GM23338 (cell line): Measurements from ENCODE around the gene UBL3. TPM values are rescaled to one million over a fixed set of nuclear protein-coding genes. Genes with fewer than 3 reads are reported as not detected.

Experiments
- ATAC-seq: fragments of 200-7000 bp; cut with Tn5 transposase; 3 replicates; pipeline ENCODE4 v1.9.1; 2020
- DNase-seq: peaks from one replicate; pipeline ENCODE4 v3.0.0-alpha.2; 2015; ENCODE audit warnings: low spot score
- H2AFZ ChIP-seq: fragments of 200-600 bp; sonication (generic); 2 replicates; pipeline ENCODE4 v1.8.0; 2016; ENCODE audit warnings: antibody characterized with exemption, mild to moderate bottlenecking, moderate library complexity
- H3F3A ChIP-seq: fragments of 200-600 bp; sonication (generic); replicated peaks from 2 replicates; pipeline ENCODE4 v1.8.0; 2017; ENCODE audit warnings: antibody characterized with exemption, mixed run types, low read depth
- H3K27ac ChIP-seq: fragments of 200-600 bp; sonication (generic); 2 replicates; pipeline ENCODE4 v1.6.1; 2016; ENCODE audit warnings: low read depth
- H3K27me3 ChIP-seq: fragments of 200-600 bp; sonication (generic); 2 replicates; pipeline ENCODE4 v1.8.0; 2016; ENCODE audit warnings: mild to moderate bottlenecking, mixed run types, moderate library complexity; ENCODE audit not compliant: insufficient read depth
- H3K36me3 ChIP-seq: fragments of 200-600 bp; sonication (generic); 2 replicates; pipeline ENCODE4 v1.8.0; 2016; ENCODE audit warnings: mild to moderate bottlenecking; ENCODE audit not compliant: insufficient read depth
- H3K4me1 ChIP-seq: fragments of 200-600 bp; sonication (generic); 2 replicates; pipeline ENCODE4 v1.8.0; 2016; ENCODE audit warnings: mild to moderate bottlenecking, moderate library complexity; ENCODE audit not compliant: insufficient read depth
- H3K4me2 ChIP-seq: fragments of 200-600 bp; sonication (generic); 2 replicates; pipeline ENCODE4 v1.7.1; 2017; ENCODE audit warnings: mixed run types
- H3K4me3 ChIP-seq: fragments of 200-600 bp; sonication (generic); 2 replicates; pipeline ENCODE4 v1.6.1; 2016; ENCODE audit warnings: mixed run types
- H3K79me2 ChIP-seq: fragments of 200-600 bp; sonication (generic); replicated peaks from 2 replicates; pipeline ENCODE4 v1.8.0; 2017; ENCODE audit warnings: mild to moderate bottlenecking; ENCODE audit not compliant: insufficient read depth
- H3K9me2 ChIP-seq: fragments of 200-600 bp; sonication (generic); 2 replicates; pipeline ENCODE4 v1.8.0; 2017; ENCODE audit not compliant: insufficient read depth
- H4K20me1 ChIP-seq: fragments of 200-600 bp; sonication (generic); replicated peaks from 2 replicates; pipeline ENCODE4 v1.8.0; 2017; ENCODE audit warnings: mild to moderate bottlenecking; ENCODE audit not compliant: insufficient read depth
- H3K27ac Mint-ChIP-seq: 2 replicates; pipeline ENCODE4 v1.8.0; 2020; ENCODE audit warnings: inconsistent platforms, mild to moderate bottlenecking, moderate library complexity, mixed read lengths
- H3K27me3 Mint-ChIP-seq: 3 replicates; pipeline ENCODE4 v1.8.0; 2022; ENCODE audit warnings: low read depth, mild to moderate bottlenecking, moderate library complexity, mixed read lengths, inconsistent platforms; ENCODE audit not compliant: insufficient read depth, poor library complexity
- H3K36me3 Mint-ChIP-seq: 3 replicates; pipeline ENCODE4 v1.8.0; 2021; ENCODE audit warnings: low read depth, mild to moderate bottlenecking, inconsistent platforms, moderate library complexity, mixed read lengths
- H3K4me1 Mint-ChIP-seq: 3 replicates; pipeline ENCODE4 v1.8.0; 2020; ENCODE audit warnings: mild to moderate bottlenecking, inconsistent platforms, mixed read lengths
- H3K4me3 Mint-ChIP-seq: 3 replicates; pipeline ENCODE4 v1.8.0; 2021; ENCODE audit warnings: moderate library complexity, mild to moderate bottlenecking, inconsistent platforms, mixed read lengths
- H3K9me3 Mint-ChIP-seq: 3 replicates; pipeline ENCODE4 v1.8.0; 2020; ENCODE audit warnings: moderate library complexity, mild to moderate bottlenecking, inconsistent platforms, mixed read lengths
- CREB1 ChIP-seq: fragments of 250-450 bp; sonication (Bioruptor Pico); IDR thresholded peaks from 2 replicates; pipeline ENCODE4 v1.5.0; 2020; ENCODE audit warnings: low read depth, mild to moderate bottlenecking, moderate library complexity
- CTCF ChIP-seq, 2 experiments: fragments of 200-600 bp in 1 of 2; sonication (generic) in 1 of 2; conservative IDR thresholded peaks; 2 replicates each; pipeline versions ENCODE4 v1.5.1 to v1.6.1; 2016 to 2017; ENCODE audit warnings: antibody characterized with exemption in 2 of 2, low read depth in 2 of 2, mild to moderate bottlenecking in 2 of 2, moderate library complexity in 1 of 2
- ETS1 ChIP-seq: IDR thresholded peaks from 2 replicates; pipeline ENCODE4 v1.6.1; 2016; ENCODE audit warnings: antibody characterized with exemption
- EZH2 ChIP-seq: fragments of 200-600 bp; sonication (generic); IDR thresholded peaks from one replicate; pipeline ENCODE4 v1.8.0; 2017; ENCODE audit warnings: antibody characterized with exemption, mild to moderate bottlenecking, low read depth; ENCODE audit not compliant: unreplicated experiment
- EZH2phosphoT487 ChIP-seq: fragments of 200-600 bp; sonication (generic); IDR thresholded peaks from one replicate; pipeline ENCODE4 v1.8.1; 2018; ENCODE audit warnings: antibody characterized with exemption; ENCODE audit not compliant: unreplicated experiment
- JUNB ChIP-seq: IDR thresholded peaks from one replicate; pipeline ENCODE4 v1.6.1; 2016; ENCODE audit warnings: antibody characterized with exemption; ENCODE audit not compliant: unreplicated experiment
- NANOG ChIP-seq: IDR thresholded peaks from 2 replicates; pipeline ENCODE4 v1.6.1; 2016; ENCODE audit warnings: antibody characterized with exemption, borderline replicate concordance
- POLR2AphosphoS5 ChIP-seq: IDR thresholded peaks from 2 replicates; pipeline ENCODE4 v1.6.1; 2016; ENCODE audit warnings: antibody characterized with exemption, low read depth
- STAT1 ChIP-seq: IDR thresholded peaks from one replicate; pipeline ENCODE4 v1.6.1; 2016; ENCODE audit warnings: antibody characterized with exemption; ENCODE audit not compliant: unreplicated experiment
- ZNF114 ChIP-seq: fragments of 250-450 bp; sonication (Bioruptor Pico); IDR thresholded peaks from 2 replicates; pipeline ENCODE4 v1.5.0; 2020; ENCODE audit warnings: mild to moderate bottlenecking, moderate library complexity
- ZNF331 ChIP-seq: fragments of 250-450 bp; sonication (Bioruptor Pico); IDR thresholded peaks from 2 replicates; pipeline ENCODE4 v1.5.0; 2020; ENCODE audit warnings: low read depth, mild to moderate bottlenecking, moderate library complexity
- polyA plus RNA-seq: library from polyadenylated mRNA; unstranded; fragments of >200 nt; fragmentation: Nextera tagmentation; extraction: Ambion mirVana; gene quantifications from 2 replicates; pipeline ENCODE4 v1.2.1, GENCODE V29; 2016
- total RNA-seq: library from RNA; depleted of rRNA; stranded (reverse); fragments of >200 nt; shearing (Covaris generic); gene quantifications from 2 replicates; pipeline ENCODE4 v1.2.3, GENCODE V29; 2014
- TF ChIP-seq, protein P1 (sequence below): IDR thresholded peaks from one replicate; pipeline ENCODE4 v1.6.1; 2018; ENCODE audit warnings: antibody characterized with exemption; ENCODE audit not compliant: unreplicated experiment
- TF ChIP-seq, protein P2 (sequence below): fragments of 250-450 bp; sonication (Bioruptor Pico); IDR thresholded peaks from 2 replicates; pipeline ENCODE4 v1.5.0; 2020; ENCODE audit warnings: mild to moderate bottlenecking, moderate library complexity

The UBL3 gene
- total and polyA plus RNA-seq, 2 experiments from 2014 or later, result 9.7 to 21.1 TPM

DNA sequence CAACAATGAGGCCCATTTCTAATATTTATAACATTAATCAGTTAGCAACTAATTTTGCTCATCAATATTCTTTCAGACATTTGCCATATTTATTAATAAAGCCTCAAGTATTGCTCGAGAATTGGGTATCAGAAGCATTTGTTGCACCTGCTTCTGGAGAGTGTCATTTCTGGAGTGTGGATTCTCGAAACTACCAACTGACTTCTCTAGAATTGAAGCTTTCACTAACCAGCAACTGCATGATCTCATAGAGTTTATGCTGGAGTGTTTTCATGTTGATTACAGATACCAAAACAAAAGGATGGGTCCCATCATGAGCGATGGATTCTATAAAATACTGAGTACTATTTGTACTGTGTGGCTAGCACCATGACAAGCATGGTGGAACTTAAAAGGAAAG lies 133.9 kb downstream of the UBL3 start:
- H4K20me1 ChIP-seq, result no peaks in the 10 kb centered on the region
- H3K4me2 ChIP-seq, result no peak overlapping the region
- TF ChIP-seq ZNF114 (CRISPR knock-in tag) (no peak), EZH2 (no peak), JUNB (no peak), EZH2phosphoT487 (no peak), STAT1 (no peak), ETS1 (no peak), NANOG (no peak), POLR2AphosphoS5 (no peak), CREB1 (no peak), CTCF (conservative IDR thresholded peaks at IDR 0.05; ENCODE audit: low read depth in 2 of 2) (no peak), ZNF331 (CRISPR knock-in tag) (no peak)
- TF ChIP-seq, protein P1, sequence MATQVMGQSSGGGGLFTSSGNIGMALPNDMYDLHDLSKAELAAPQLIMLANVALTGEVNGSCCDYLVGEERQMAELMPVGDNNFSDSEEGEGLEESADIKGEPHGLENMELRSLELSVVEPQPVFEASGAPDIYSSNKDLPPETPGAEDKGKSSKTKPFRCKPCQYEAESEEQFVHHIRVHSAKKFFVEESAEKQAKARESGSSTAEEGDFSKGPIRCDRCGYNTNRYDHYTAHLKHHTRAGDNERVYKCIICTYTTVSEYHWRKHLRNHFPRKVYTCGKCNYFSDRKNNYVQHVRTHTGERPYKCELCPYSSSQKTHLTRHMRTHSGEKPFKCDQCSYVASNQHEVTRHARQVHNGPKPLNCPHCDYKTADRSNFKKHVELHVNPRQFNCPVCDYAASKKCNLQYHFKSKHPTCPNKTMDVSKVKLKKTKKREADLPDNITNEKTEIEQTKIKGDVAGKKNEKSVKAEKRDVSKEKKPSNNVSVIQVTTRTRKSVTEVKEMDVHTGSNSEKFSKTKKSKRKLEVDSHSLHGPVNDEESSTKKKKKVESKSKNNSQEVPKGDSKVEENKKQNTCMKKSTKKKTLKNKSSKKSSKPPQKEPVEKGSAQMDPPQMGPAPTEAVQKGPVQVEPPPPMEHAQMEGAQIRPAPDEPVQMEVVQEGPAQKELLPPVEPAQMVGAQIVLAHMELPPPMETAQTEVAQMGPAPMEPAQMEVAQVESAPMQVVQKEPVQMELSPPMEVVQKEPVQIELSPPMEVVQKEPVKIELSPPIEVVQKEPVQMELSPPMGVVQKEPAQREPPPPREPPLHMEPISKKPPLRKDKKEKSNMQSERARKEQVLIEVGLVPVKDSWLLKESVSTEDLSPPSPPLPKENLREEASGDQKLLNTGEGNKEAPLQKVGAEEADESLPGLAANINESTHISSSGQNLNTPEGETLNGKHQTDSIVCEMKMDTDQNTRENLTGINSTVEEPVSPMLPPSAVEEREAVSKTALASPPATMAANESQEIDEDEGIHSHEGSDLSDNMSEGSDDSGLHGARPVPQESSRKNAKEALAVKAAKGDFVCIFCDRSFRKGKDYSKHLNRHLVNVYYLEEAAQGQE, result no peak
- TF ChIP-seq, protein P2, sequence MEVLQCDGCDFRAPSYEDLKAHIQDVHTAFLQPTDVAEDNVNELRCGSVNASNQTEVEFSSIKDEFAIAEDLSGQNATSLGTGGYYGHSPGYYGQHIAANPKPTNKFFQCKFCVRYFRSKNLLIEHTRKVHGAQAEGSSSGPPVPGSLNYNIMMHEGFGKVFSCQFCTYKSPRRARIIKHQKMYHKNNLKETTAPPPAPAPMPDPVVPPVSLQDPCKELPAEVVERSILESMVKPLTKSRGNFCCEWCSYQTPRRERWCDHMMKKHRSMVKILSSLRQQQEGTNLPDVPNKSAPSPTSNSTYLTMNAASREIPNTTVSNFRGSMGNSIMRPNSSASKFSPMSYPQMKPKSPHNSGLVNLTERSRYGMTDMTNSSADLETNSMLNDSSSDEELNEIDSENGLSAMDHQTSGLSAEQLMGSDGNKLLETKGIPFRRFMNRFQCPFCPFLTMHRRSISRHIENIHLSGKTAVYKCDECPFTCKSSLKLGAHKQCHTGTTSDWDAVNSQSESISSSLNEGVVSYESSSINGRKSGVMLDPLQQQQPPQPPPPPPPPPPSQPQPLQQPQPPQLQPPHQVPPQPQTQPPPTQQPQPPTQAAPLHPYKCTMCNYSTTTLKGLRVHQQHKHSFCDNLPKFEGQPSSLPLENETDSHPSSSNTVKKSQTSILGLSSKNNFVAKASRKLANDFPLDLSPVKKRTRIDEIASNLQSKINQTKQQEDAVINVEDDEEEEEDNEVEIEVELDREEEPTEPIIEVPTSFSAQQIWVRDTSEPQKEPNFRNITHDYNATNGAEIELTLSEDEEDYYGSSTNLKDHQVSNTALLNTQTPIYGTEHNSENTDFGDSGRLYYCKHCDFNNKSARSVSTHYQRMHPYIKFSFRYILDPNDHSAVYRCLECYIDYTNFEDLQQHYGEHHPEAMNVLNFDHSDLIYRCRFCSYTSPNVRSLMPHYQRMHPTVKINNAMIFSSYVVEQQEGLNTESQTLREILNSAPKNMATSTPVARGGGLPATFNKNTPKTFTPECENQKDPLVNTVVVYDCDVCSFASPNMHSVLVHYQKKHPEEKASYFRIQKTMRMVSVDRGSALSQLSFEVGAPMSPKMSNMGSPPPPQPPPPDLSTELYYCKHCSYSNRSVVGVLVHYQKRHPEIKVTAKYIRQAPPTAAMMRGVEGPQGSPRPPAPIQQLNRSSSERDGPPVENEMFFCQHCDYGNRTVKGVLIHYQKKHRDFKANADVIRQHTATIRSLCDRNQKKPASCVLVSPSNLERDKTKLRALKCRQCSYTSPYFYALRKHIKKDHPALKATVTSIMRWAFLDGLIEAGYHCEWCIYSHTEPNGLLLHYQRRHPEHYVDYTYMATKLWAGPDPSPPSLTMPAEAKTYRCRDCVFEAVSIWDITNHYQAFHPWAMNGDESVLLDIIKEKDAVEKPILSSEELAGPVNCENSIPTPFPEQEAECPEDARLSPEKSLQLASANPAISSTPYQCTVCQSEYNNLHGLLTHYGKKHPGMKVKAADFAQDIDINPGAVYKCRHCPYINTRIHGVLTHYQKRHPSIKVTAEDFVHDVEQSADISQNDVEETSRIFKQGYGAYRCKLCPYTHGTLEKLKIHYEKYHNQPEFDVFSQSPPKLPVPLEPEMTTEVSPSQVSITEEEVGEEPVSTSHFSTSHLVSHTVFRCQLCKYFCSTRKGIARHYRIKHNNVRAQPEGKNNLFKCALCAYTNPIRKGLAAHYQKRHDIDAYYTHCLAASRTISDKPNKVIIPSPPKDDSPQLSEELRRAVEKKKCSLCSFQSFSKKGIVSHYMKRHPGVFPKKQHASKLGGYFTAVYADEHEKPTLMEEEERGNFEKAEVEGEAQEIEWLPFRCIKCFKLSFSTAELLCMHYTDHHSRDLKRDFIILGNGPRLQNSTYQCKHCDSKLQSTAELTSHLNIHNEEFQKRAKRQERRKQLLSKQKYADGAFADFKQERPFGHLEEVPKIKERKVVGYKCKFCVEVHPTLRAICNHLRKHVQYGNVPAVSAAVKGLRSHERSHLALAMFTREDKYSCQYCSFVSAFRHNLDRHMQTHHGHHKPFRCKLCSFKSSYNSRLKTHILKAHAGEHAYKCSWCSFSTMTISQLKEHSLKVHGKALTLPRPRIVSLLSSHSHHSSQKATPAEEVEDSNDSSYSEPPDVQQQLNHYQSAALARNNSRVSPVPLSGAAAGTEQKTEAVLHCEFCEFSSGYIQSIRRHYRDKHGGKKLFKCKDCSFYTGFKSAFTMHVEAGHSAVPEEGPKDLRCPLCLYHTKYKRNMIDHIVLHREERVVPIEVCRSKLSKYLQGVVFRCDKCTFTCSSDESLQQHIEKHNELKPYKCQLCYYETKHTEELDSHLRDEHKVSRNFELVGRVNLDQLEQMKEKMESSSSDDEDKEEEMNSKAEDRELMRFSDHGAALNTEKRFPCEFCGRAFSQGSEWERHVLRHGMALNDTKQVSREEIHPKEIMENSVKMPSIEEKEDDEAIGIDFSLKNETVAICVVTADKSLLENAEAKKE, result no peak
- Mint-ChIP-seq H3K4me1 (peaks cover 12% of the 10 kb centered on the region), H3K4me3 (no peak overlapping the region), H3K27me3 (peaks cover 6% of the 10 kb centered on the region), H3K36me3 (no peaks in the 10 kb centered on the region), H3K9me3 (peaks cover 3% of the 10 kb centered on the region; the same call in 1 of the 3 replicates), H3K27ac (no peak overlapping the region)
- no peak overlapping the region for H2AFZ ChIP-seq
- no peak overlapping the region for H3K27ac ChIP-seq
- no peak for DNase-seq
- H3K9me2 ChIP-seq, result no peaks in the 10 kb centered on the region
- H3F3A ChIP-seq, result no peaks in the 10 kb centered on the region
- no peaks in the 10 kb centered on the region for H3K4me1 ChIP-seq
- H3K36me3 ChIP-seq, result no peaks in the 10 kb centered on the region
- H3K4me3 ChIP-seq, result no peak overlapping the region
- no peaks in the 10 kb centered on the region for H3K27me3 ChIP-seq
- H3K79me2 ChIP-seq, result no peaks in the 10 kb centered on the region
- ATAC-seq, result no peak
